Activated CD4-positive, alpha-beta T cell treated with anti-CD3 and anti-CD28 coated beads, Interleukin-2, Interleukin-4, amounts not matched to agents 100 ng/mL and 50 ng/mL, durations not matched to agents 16 hours and 8 hours (primary cell): ENCODE data around the gene NCKAP5L.
A peak's percentile ranks its signal among the peaks of the same experiment; 100 is the strongest.
"Not testable (repeated sequence)": the region's sequence is repeated elsewhere in the genome, so short reads cannot be mapped to it uniquely, and the experiment has no call there.

Source experiments
- DNase-seq: peaks from one replicate; pipeline ENCODE4 v3.0.0-alpha.2; 2020; ENCODE audit warnings: low spot score

NCKAP5L gene

DNA sequence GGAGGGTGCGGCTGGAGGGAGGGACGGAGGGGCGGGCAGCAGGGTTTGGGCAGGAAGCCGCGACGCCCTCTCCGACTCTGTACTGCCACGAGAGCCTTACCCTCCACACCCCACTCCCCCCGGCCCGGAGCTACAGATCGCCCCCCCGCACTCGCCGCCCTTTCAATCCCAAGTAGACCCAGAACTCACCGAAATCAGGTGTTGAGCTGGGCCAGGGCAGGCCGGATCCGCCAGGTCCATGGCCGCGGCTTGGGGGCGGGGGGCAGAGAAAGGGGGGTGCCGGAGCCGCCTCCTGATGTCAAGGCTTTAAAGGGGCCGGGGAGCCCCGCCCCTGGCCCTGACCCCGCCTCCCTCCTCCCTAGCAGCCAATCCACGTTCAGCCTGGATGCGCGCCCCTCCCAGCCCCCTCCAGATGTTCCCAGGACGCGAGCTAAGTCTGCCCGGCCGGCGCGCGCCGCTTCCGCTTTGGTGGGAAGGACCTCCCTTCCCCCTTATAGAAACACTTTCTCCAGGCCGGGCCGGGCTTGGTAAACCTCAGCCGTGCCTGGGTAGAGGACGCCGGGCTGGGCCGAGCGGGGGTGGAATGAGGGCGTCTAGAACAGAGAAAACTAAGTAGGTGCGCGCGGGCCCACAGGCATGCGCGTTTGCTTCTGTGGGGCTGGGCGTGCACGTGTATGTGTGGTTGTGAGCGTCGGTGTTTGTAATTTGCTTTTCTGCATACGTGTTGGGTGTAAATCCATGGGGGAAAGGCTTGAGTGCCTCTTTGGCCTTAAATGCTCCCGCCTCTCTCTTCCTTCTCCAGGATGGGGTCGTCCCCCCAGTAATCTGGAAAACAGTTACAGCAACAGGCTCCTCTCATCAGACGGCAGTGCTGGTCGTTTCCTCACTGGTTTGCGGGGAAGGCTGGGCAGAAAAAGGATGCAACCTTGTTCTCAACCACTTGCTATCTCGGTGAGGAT is at the start of gene NCKAP5L:
TSS of gene NCKAP5L (minus strand) at position 281 of the 959 bp plus-strand sequence. CDS start 24,369 bp downstream, outside the sequence.
- DNase-seq: peak; percentile 94

DNA sequence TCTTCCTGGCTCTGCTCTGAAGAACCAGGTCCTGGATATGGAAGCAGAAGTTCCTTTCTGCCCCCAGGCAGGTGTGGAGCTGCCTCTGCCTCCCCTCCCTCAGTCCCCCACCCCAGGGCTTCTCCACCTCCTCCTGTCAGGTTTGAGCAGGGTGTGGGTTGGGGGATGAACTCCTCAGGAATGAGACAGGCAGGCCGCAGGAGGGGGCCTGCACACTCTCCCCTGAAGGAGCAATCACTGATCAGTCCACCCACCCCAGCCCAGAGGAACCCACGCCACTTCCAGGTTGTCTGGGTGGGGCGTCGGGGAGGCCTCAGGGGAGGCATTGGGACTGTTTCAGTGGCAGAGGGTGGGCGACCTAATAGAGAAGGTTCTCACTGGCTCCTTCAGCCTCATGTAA is 48.9 kb upstream of the NCKAP5L start:
- no peak for DNase-seq

- no peak for DNase-seq
These were observed 47.9 kb upstream of the NCKAP5L start for GRCh38 chr12:49876070-49876469.

DNA sequence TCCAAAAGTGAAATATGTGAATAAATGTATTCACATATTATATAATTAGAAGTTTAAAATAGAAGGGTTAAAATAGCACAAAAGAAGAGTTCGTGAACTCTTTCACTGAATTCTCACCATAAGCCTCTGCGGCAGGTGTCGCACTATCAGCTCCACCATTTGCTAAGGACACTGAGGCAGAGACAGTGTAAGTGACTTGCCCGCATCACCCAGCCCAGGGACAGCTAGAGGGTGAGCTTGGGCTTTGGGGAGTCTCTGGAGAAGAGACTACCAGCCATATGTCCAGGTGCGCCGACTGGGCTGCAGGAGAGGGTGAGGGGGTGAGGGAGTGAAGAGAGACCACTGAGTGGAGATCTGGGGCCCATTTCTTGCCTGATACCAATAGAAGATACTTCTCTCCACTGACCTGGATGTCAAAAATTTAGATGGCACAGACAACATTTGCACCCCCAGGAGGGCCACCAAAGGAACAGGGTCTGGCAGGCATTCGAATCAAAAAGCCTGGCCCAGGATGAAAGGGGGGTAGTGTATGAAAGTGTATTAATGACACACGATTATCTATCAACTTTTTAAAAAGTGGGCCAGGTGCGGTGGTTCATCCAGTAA is 47.0 kb upstream of the NCKAP5L start:
- no peak for DNase-seq

DNA sequence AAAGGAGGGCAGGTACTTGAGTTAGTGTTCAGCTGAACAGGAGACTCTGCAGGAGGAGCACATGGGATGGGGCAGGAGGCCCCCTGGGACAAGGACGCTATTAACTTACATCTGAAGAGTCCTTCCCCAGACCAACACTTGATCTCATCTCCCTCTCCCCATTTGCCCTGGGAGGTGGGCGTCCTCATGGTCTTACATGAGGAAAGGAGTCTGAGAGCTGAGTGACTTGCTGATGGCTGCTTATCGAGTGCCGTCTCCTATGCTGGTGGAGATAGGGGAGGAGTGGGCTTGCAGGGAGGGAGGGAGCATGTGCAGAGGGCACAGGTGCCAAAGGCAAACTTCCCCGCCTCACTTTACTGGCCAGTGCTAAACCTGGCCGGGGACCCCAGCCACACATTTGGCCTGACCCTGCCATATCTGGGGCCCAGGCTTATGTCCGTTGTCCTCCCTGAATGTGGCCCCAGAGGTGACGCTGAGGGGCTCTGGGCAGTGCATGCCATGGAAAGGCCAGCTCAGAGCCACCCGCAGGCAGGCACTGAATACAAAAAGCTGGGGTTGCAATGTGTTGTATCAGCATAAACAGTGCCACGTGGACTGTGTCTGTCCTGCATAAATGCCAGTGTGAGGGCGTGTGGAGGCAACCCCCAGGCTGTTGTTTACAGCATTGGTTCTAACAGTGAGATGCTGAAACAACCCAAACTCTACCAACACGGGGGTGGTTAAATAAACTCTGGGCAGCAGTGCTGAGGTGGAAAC is 46.1 kb upstream of the NCKAP5L start:
- no peak for DNase-seq

DNA sequence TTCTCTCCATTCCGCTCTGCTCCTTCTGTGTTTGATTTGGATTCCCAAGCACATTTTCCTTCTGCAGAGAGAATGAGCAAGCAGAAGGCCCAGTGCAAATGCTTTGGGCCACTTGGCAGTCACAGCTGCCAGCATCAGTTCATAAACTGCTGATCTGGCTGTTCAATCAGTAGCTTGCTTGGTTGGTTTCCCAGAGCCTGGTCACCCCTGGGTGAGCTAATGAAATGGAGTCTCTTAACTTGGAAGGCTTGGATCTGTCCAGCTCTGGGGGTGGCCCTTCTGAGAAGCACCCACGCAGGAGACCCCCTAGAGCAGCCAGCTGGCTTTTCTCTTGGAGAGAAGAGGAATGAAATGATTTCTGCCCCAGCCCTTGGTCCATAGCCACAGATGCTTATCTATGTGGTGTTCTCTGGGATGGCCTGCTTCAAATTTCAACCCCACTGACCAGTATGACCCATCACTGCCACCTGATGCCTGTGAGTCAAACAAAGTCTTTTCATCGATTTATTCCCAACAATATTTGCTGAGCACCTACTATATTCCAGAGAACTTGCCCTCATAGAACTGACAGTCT is 45.2 kb upstream of the NCKAP5L start:
- DNase-seq: no peak

GRCh38 chr12:49872781-49873181 is 44.6 kb upstream of the NCKAP5L start:
- no peak for DNase-seq

GRCh38 chr12:49872381-49872780 is 44.2 kb upstream of the NCKAP5L start:
- DNase-seq: no peak

DNA sequence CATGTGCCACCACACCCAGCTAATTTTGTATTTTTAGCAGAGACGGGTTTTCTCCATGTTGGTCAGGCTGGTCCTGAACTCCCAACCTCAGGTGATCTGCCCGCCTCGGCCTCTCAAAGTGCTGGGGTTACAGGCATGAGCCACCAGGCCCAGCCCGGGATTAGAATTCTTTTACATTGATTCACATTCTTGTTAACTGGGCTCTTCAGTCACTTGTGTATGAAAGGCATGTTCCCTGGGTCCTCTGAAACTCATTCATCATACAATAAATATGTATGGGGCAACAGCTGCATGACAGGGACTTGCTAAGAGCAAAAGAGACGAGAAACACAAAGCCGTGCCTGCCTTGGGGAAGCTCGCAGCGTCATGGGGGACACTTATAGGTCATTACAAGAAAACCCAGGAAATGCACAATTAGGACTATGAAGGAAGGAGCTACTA is 43.6 kb upstream of the NCKAP5L start:
- DNase-seq: not testable (repeated sequence)

- no peak for DNase-seq
These were observed 43.0 kb upstream of the NCKAP5L start for GRCh38 chr12:49871263-49871561.

- no peak for DNase-seq
These were observed 42.5 kb upstream of the NCKAP5L start for GRCh38 chr12:49870501-49871262.

DNA sequence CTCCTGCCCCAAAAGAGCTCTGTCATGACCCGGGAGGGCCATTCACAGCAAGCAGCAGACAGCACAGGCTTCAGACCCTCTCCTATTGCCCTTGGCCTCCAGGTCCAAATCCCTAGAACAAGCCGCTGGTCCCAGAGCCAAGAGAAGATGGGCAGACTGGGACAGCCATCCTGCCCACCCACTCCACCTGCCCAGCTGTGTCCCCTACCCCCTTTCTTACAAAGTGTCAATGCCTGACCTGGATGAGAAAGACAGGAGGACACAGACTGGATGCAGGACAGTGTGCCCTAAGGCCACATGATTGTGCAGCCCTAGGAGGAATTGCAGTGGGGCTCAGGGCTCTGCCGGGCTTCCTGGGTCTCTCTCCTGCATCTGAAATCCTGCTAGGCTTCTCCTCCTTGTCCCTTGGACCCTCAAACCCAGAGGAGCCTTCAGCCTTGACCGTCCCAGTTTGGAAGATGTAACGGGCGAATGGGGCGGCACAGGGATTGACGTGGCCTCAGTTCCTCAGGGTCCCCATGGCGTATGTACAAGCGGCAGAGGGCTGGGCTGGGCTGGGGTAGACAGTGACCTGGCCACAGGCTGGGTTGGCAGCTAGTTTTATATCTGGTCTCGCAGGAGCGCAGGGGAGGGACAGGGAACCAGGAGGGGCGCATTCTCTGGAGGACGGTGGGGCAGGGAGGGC is 41.7 kb upstream of the NCKAP5L start:
- no peak for DNase-seq

DNA sequence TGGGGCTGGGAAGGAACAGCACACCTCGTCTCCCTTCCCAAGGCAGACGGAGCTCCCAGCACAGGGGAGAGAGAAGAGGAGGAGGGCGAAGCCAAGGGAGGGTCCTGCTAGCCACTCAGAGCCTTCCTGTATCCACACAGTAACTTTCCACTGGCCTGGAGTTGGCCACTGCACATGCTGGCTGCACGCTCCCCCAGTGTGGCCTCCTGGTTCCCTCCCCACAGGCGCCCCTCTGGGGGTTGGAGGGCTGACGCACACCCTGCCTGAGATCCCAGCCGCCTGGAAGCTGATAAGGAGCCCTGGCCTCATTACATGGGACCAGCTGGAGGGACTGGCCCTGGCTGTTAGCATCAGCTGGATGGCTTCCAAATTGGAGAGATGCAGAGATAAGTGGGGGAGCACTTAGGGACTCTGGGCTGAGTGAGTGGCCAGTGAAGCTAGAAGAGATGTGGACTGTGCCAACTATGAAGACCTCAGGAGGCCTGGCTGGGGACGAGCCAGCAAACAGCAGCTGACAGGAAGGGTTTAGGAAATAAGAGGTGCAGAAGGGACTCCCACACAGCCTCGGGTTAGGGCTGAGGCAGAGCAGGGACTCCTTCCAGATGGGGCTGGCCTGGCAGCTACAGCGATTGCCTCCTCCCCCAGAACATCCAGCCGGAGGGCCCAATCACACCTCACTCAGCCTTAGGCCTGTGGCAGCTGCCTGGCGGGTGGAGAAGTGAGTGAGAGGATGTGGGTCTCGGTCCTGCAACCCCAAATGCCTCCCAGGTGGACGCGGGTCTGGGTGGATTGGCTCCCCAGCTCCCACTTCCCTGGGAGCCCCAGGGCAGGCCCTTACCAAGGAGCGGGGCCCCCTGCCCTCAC is 41.0 kb upstream of the NCKAP5L start:
- DNase-seq: no peak

DNA sequence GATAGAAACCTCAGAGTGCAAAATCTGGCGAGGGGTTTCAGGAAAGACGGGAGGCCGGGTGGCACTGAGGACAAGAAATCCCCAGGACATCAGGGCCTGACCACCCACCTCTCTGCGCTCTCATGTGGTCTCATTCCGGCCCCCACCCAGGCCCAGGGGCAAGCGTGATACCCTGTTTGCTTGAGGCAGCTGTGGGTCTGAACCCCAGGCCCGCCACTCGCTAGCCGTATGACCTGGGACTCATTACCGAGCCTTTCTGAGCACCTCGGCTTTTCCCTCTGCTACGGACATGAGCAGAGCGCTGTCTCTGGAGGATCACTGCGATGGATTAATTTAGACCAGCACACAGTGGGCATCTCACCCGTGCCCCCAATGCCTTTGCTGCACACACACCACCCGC is 40.2 kb upstream of the NCKAP5L start:
- no peak for DNase-seq

- no peak for DNase-seq
These were observed 39.5 kb upstream of the NCKAP5L start for GRCh38 chr12:49867570-49868341.

- peak; percentile 69 for DNase-seq
These were observed 38.8 kb upstream of the NCKAP5L start for GRCh38 chr12:49866859-49867569.

DNA sequence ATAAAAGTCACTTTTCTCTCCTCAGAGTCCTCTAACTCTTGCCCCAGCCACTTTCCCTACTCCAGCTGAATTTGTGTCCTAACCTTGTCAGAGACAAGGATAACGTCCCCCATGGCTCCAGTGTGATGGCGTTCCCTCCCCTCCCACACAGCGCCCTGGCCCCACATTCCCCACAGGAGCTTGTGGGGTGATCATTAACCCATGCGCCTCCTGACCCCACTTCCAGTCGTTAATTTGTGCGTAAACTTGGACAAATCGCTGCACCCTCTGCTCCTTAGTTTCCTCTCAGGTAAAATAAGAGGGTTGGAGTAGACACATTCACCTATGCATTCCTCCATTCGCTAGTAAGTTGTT is 37.5 kb upstream of the NCKAP5L start:
- no peak for DNase-seq

- DNase-seq: no peak
These were observed 37.0 kb upstream of the NCKAP5L start for GRCh38 chr12:49865109-49865781.
